GM12878 (cell line): ENCODE data around the gene NPM1. TPM values are rescaled to one million over a fixed set of nuclear protein-coding genes. Genes with fewer than 3 reads are reported as not detected.

Experiments used
- ATF3 ChIP-seq: IDR thresholded peaks from 2 replicates; pipeline ENCODE4 v1.6.1; 2011; ENCODE audit warnings: low read depth, mild to moderate bottlenecking, low read length, moderate library complexity, borderline replicate concordance; ENCODE audit errors: extremely low read depth
- CREB1 ChIP-seq: IDR thresholded peaks from 2 replicates; pipeline ENCODE4 v1.6.1; 2012; ENCODE audit warnings: low read depth, mild to moderate bottlenecking, inconsistent platforms
- E2F4 ChIP-seq: IDR thresholded peaks from 2 replicates; pipeline ENCODE4 v1.6.1; 2012; ENCODE audit warnings: low read depth, low read length, improper control_type of control experiment
- E4F1 ChIP-seq: fragments of 450-650 bp; IDR thresholded peaks from 2 replicates; pipeline ENCODE4 v1.6.1; 2018; ENCODE audit warnings: borderline replicate concordance, mild to moderate bottlenecking; ENCODE audit not compliant: partially characterized antibody
- EP300 ChIP-seq, 2 experiments: fragments of 150-350 bp in 1 of 2; IDR thresholded peaks; 2 replicates each; pipeline ENCODE4 v1.6.1; 2011 to 2012; ENCODE audit warnings: low read depth in 2 of 2, low read length in 2 of 2, borderline replicate concordance in 1 of 2, improper control_type of control experiment in 1 of 2, inconsistent platforms in 1 of 2; ENCODE audit not compliant: control insufficient read depth in 1 of 2
- IKZF1 ChIP-seq: fragments of 450-650 bp; conservative IDR thresholded peaks from 2 replicates; pipeline ENCODE4 v1.6.1; 2017; ENCODE audit warnings: antibody characterized with exemption, mild to moderate bottlenecking
- IRF3 ChIP-seq: fragments of 450-650 bp; IDR thresholded peaks from 2 replicates; pipeline ENCODE4 v1.6.1; 2014; ENCODE audit warnings: mild to moderate bottlenecking
- LARP7 ChIP-seq: fragments of 450-650 bp; IDR thresholded peaks from 2 replicates; pipeline ENCODE4 v1.6.1; 2017; ENCODE audit warnings: mild to moderate bottlenecking
- MEF2B ChIP-seq: fragments of 450-650 bp; IDR thresholded peaks from 2 replicates; pipeline ENCODE4 v1.6.1; 2018; ENCODE audit warnings: mild to moderate bottlenecking, moderate library complexity; ENCODE audit not compliant: partially characterized antibody, poor library complexity, severe bottlenecking
- NFXL1 ChIP-seq: fragments of 450-650 bp; IDR thresholded peaks from 2 replicates; pipeline ENCODE4 v1.6.1; 2017; ENCODE audit warnings: antibody characterized with exemption, mild to moderate bottlenecking, borderline replicate concordance
- NKRF ChIP-seq: fragments of 450-650 bp; conservative IDR thresholded peaks from 2 replicates; pipeline ENCODE4 v1.6.1; 2017; ENCODE audit warnings: mild to moderate bottlenecking, moderate library complexity
- PAX5 ChIP-seq: IDR thresholded peaks from 2 replicates; pipeline ENCODE4 v1.6.1; 2011; ENCODE audit warnings: low read depth, low read length, borderline replicate concordance
- PRDM15 ChIP-seq: fragments of 450-650 bp; formaldehyde crosslinking; IDR thresholded peaks from 2 replicates; pipeline ENCODE4 v1.4.0; 2020; ENCODE audit warnings: mild to moderate bottlenecking, moderate library complexity
- SREBF1 ChIP-seq: IDR thresholded peaks from 2 replicates; pipeline ENCODE4 v1.6.1; 2012; ENCODE audit warnings: mild to moderate bottlenecking, low read length
- TBL1XR1 ChIP-seq: IDR thresholded peaks from 2 replicates; pipeline ENCODE4 v1.6.1; 2012; ENCODE audit warnings: low read depth, low read length, improper control_type of control experiment
- TCF12 ChIP-seq: IDR thresholded peaks from 2 replicates; pipeline ENCODE4 v1.6.1; 2011; ENCODE audit warnings: low read depth, mild to moderate bottlenecking, low read length
- polyA plus RNA-seq, 11 experiments: library from polyadenylated mRNA; depleted of rRNA in 4 of 11; unstranded in 6 of 11; stranded (reverse) in 5 of 11; fragments of >200 nt; fragmentation: Nextera tagmentation in 4 of 11; fragmentation: Illumina TruSeq in 1 of 11; extraction: Ambion mirVana in 4 of 11; extraction: Trizol in 1 of 11; gene quantifications; 1 replicate in 1 of 11; 2 replicates in 10 of 11; pipeline versions ENCODE4 v1.2.1 to v1.2.3, GENCODE V29; 2011 to 2016; ENCODE audit warnings: inconsistent platforms in 2 of 11, missing spikeins in 2 of 11, low read depth in 1 of 11
- total RNA-seq, 4 experiments: library from RNA; depleted of rRNA in 3 of 4; stranded (reverse); fragments of >200 nt in 3 of 4; fragmentation: Illumina TruSeq in 1 of 4; extraction: Trizol in 1 of 4; gene quantifications; 2 replicates each; pipeline versions ENCODE4 v1.2.1 to v1.2.3, GENCODE V29; 2013 to 2021

NPM1 gene
- total and polyA plus RNA-seq, 10 of the 15 experiments (the other 5 are each of a cell fraction or from before 2014, with no cell fraction given), result 1,843 to 5,466 (median 2,866) TPM

- TF ChIP-seq EP300 (IDR thresholded peaks at IDR 0.05; ENCODE audit: borderline replicate concordance in 1 of 2, control insufficient read depth in 1 of 2, low read depth in 2 of 2, low read length in 2 of 2), result 0 out of 4 replicates have a peak, but pooled peaks have one; percentile 24 to 44
- TF ChIP-seq IKZF1, result peak; percentile 36; the same call in 1 of the 2 replicates
- TF ChIP-seq PRDM15 (CRISPR knock-in tag), result no peak
- TF ChIP-seq NFXL1, result no peak
- peak; percentile 36 for TF ChIP-seq MEF2B
- TF ChIP-seq LARP7, result 0 out of 2 replicates have a peak, but pooled peaks have one; percentile 5
- TF ChIP-seq E2F4, result no peak
- peak; percentile 73; the same call in 1 of the 2 replicates for TF ChIP-seq CREB1
- no peak for TF ChIP-seq IRF3
- TF ChIP-seq TBL1XR1, result no peak
- peak; percentile 80; the same call in 1 of the 2 replicates for TF ChIP-seq PAX5
- TF ChIP-seq SREBF1, result no peak
- 0 out of 2 replicates have a peak, but pooled peaks have one; percentile 39 for TF ChIP-seq TCF12
- TF ChIP-seq E4F1, result no peak
- peak; percentile 85; the same call in 1 of the 2 replicates for TF ChIP-seq NKRF
- peak; percentile 83; the same call in 1 of the 2 replicates for TF ChIP-seq ATF3
Observed at GRCh38 chr5:171387970-171388815, 544 bp downstream of the NPM1 start (continued).
